Breast epithelium (tissue), 3 donors: ENCODE data around the gene HBS1L.

Source experiments
- CTCF ChIP-seq, 3 donors: fragments of 450-650 bp; IDR thresholded peaks; one replicate each; pipeline ENCODE4 v1.5.1; 2016 to 2017; ENCODE audit warnings: antibody characterized with exemption in 3 of 3, mild to moderate bottlenecking in 3 of 3, moderate library complexity in 3 of 3
- POLR2A ChIP-seq: fragments of 450-650 bp; IDR thresholded peaks from one replicate; pipeline ENCODE4 v1.6.1; 2016; ENCODE audit warnings: antibody characterized with exemption, mild to moderate bottlenecking, moderate library complexity
- POLR2AphosphoS5 ChIP-seq, 3 donors: sonication (generic); formaldehyde crosslinking; IDR thresholded peaks; one replicate each; pipeline ENCODE4 v1.6.1; 2017; ENCODE audit warnings: antibody characterized with exemption in 3 of 3

DNA sequence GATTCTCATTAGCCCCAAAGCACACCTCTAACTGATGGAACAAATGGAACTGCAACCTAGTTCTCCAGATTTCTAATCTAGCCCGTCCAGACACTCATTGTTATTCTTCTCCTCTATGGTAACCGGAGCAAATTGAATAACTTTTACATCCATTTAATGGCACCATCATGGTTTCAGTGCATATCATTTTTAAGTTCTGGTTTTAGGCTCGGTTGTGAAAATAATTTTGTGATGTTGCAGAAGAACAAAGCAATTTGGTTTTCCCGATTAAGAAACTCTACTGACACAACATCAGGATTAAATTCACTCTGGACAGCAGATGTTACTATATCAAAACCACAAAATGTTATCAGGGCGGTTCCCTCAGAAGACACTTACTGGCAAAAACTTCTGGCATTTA lies 42.5 kb upstream of the HBS1L start:
- TF ChIP-seq POLR2A (no peak), CTCF (IDR thresholded peaks at IDR 0.05) (no peak), POLR2AphosphoS5 (IDR thresholded peaks at IDR 0.05) (no peak)
